Neural progenitor cell (in vitro differentiated cells): ENCODE data around the gene SLC51A.

ENCODE experiments used
- CTCF ChIP-seq: fragments of 200-600 bp; sonication (generic); IDR thresholded peaks from 2 replicates; pipeline ENCODE4 v1.5.1; 2017; ENCODE audit warnings: antibody characterized with exemption, mild to moderate bottlenecking
- EZH2 ChIP-seq: fragments of 200-600 bp; sonication (generic); IDR thresholded peaks from 2 replicates; pipeline ENCODE4 v1.6.1; 2017; ENCODE audit warnings: antibody characterized with exemption, mild to moderate bottlenecking, moderate library complexity

DNA sequence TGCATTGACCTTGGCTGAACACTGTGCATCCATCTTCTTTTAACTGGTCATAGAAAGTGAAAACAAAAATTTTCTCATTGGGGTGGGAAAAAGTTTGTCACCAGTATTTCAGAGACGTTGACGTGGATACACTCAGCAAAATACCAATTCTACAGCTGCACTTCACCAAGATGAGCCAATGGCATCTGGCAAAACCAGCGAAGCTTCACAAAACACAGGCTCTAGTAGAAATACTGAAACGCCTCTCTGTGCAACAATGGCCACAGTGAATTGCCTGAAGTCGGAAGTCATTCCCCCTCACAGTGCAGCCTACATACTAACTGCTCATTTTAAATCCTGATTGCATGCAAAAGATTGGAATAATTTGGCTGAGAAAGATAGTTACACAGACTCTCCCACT, 54.2 kb downstream of the SLC51A start:
- TF ChIP-seq EZH2 (no peak), CTCF (no peak)
